ENCODE results near the gene NEXN. TPM values are rescaled to one million over a fixed set of nuclear protein-coding genes. Genes with fewer than 3 reads are reported as not detected.

The NEXN gene
- polyA plus RNA-seq, 1 of the 3 experiments (the other 2 are of a cell fraction) = 3.6 TPM

DNA sequence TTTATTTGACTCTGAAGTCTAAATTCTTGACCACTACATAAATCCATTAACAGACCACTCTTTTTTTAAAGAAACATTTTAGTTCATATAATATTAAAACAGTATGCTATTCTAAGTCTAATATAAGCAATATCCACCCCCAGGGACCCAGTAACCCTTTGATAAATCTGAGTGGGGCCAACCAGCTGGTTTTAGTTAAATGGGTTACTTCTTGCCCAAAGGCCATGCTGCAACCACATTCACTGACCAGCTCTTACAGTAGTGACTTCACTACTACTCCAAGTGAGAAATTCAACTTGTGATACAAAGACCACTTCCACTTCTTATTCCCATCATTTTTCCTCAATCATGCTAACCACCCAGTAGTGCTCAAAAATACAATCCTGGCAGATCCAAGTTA lies 70.0 kb downstream of the NEXN start:
- H3K9me2 ChIP-seq = no peaks in the 10 kb centered on the region
- peaks cover 74% of the 10 kb centered on the region for H3K79me2 ChIP-seq (ENCODE audit: insufficient read depth)
- H3K27me3 ChIP-seq (ENCODE audit: insufficient read depth) = no peaks in the 10 kb centered on the region
- TF ChIP-seq YY1 (IDR thresholded peaks at IDR 0.05; ENCODE audit: low read depth) = no peak
- TF ChIP-seq MAX (IDR thresholded peaks at IDR 0.05; ENCODE audit: low read depth) = no peak
- TF ChIP-seq RXRA (IDR thresholded peaks at IDR 0.05; ENCODE audit: borderline replicate concordance, low read depth) = no peak
- TF ChIP-seq TCF12 (IDR thresholded peaks at IDR 0.05) = no peak
- peaks cover 52% of the 10 kb centered on the region for H3F3A ChIP-seq (replicated peaks; ENCODE audit: insufficient read depth)
- no peak overlapping the region for H3K9ac ChIP-seq
- peaks cover 96 to 99% of the 10 kb centered on the region in 2 experiments for H3K36me3 ChIP-seq (replicated peaks in 1 of 2; ENCODE audit: control insufficient read depth in 1 of 2, insufficient read depth in 2 of 2, low read length in 1 of 2)
- ChIA-PET POLR2A (no interaction called here), CTCF (no interaction called here)
- H3K9me3 ChIP-seq = no peaks in the 10 kb centered on the region
- no peak overlapping the region for H3K4me2 ChIP-seq
- no peak overlapping the region for H2AFZ ChIP-seq (ENCODE audit: low read depth)
- no peak overlapping the region for H3K4me3 ChIP-seq (ENCODE audit: low read depth in 2 of 2, low read length in 1 of 2)
- H3K27ac ChIP-seq (ENCODE audit: low read depth in 2 of 2, low read length in 1 of 2) = peak overlapping the region in 1 of 2 experiments; percentile 16; a peak in 2 of 4 replicates
- peaks cover 0 to 6% of the 10 kb centered on the region in 2 experiments; a peak in 2 of 4 replicates for H3K4me1 ChIP-seq (ENCODE audit: control insufficient read depth in 1 of 2, insufficient read depth in 2 of 2, low read depth in 1 of 2, low read length in 1 of 2)
- no peak for DNase-seq
- peaks cover 12% of the 10 kb centered on the region for H4K20me1 ChIP-seq (ENCODE audit: insufficient read depth)

- Histone ChIP-seq H3K4me2 (no peak overlapping the region), H3F3A (replicated peaks; ENCODE audit: insufficient read depth) (peaks cover 55% of the 10 kb centered on the region), H3K4me3 (ENCODE audit: low read depth in 2 of 2, low read length in 1 of 2) (no peak overlapping the region), H4K20me1 (ENCODE audit: insufficient read depth) (peaks cover 12% of the 10 kb centered on the region), H3K9me3 (no peaks in the 10 kb centered on the region), H2AFZ (ENCODE audit: low read depth) (no peak overlapping the region), H3K36me3 (replicated peaks in 1 of 2; ENCODE audit: control insufficient read depth in 1 of 2, insufficient read depth in 2 of 2, low read length in 1 of 2) (peaks cover 96 to 99% of the 10 kb centered on the region in 2 experiments), H3K9me2 (no peaks in the 10 kb centered on the region), H3K4me1 (ENCODE audit: control insufficient read depth in 1 of 2, insufficient read depth in 2 of 2, low read depth in 1 of 2, low read length in 1 of 2) (peaks cover 0 to 6% of the 10 kb centered on the region in 2 experiments; a peak in 2 of 4 replicates), H3K9ac (no peak overlapping the region), H3K27me3 (ENCODE audit: insufficient read depth) (no peaks in the 10 kb centered on the region), H3K79me2 (ENCODE audit: insufficient read depth) (peaks cover 74% of the 10 kb centered on the region), H3K27ac (ENCODE audit: low read depth in 2 of 2, low read length in 1 of 2) (peak overlapping the region in 1 of 2 experiments; percentile 16; a peak in 2 of 4 replicates)
- ChIA-PET CTCF (interaction anchor here (1.9 kb wide), 1 partner anchor 14 kb away, joined by 8 read pairs; no protein-coding TSS in a partner anchor), POLR2A (no interaction called here)
- WGBS (ENCODE audit: low lambda C conversion rate) = 95% methylated on average over 2 of the region's 2 CpGs
- DNase-seq = no peak
- TF ChIP-seq, protein P1, sequence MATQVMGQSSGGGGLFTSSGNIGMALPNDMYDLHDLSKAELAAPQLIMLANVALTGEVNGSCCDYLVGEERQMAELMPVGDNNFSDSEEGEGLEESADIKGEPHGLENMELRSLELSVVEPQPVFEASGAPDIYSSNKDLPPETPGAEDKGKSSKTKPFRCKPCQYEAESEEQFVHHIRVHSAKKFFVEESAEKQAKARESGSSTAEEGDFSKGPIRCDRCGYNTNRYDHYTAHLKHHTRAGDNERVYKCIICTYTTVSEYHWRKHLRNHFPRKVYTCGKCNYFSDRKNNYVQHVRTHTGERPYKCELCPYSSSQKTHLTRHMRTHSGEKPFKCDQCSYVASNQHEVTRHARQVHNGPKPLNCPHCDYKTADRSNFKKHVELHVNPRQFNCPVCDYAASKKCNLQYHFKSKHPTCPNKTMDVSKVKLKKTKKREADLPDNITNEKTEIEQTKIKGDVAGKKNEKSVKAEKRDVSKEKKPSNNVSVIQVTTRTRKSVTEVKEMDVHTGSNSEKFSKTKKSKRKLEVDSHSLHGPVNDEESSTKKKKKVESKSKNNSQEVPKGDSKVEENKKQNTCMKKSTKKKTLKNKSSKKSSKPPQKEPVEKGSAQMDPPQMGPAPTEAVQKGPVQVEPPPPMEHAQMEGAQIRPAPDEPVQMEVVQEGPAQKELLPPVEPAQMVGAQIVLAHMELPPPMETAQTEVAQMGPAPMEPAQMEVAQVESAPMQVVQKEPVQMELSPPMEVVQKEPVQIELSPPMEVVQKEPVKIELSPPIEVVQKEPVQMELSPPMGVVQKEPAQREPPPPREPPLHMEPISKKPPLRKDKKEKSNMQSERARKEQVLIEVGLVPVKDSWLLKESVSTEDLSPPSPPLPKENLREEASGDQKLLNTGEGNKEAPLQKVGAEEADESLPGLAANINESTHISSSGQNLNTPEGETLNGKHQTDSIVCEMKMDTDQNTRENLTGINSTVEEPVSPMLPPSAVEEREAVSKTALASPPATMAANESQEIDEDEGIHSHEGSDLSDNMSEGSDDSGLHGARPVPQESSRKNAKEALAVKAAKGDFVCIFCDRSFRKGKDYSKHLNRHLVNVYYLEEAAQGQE (IDR thresholded peaks at IDR 0.05; ENCODE audit: low read depth, low read length) = no peak
- TF ChIP-seq GATA2 (CRISPR knock-in tag; IDR thresholded peaks at IDR 0.05) (no peak), FOXJ3 (CRISPR knock-in tag; IDR thresholded peaks at IDR 0.05) (no peak), EP300 (IDR thresholded peaks at IDR 0.05; ENCODE audit: borderline replicate concordance in 1 of 2, low read depth in 1 of 2, low read length in 1 of 2) (no peak), POLR2AphosphoS5 (IDR thresholded peaks at IDR 0.05; ENCODE audit: low read depth, low read length) (no peak), NFIC (IDR thresholded peaks at IDR 0.05; ENCODE audit: borderline replicate concordance) (no peak), TEAD4 (IDR thresholded peaks at IDR 0.05; ENCODE audit: borderline replicate concordance, insufficient read depth) (no peak), RCOR1 (IDR thresholded peaks at IDR 0.05; ENCODE audit: low read length) (no peak), TAF1 (IDR thresholded peaks at IDR 0.05; ENCODE audit: borderline replicate concordance, low read depth, low read length) (no peak), FOXM1 (IDR thresholded peaks at IDR 0.05; ENCODE audit: low read depth) (no peak), YY1 (IDR thresholded peaks at IDR 0.05; ENCODE audit: low read depth) (no peak), FOSL2 (IDR thresholded peaks at IDR 0.05; ENCODE audit: borderline replicate concordance, low read depth) (no peak), JUND (IDR thresholded peaks at IDR 0.05) (no peak)
- TF ChIP-seq, protein P2, sequence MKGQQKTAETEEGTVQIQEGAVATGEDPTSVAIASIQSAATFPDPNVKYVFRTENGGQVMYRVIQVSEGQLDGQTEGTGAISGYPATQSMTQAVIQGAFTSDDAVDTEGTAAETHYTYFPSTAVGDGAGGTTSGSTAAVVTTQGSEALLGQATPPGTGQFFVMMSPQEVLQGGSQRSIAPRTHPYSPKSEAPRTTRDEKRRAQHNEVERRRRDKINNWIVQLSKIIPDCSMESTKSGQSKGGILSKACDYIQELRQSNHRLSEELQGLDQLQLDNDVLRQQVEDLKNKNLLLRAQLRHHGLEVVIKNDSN (IDR thresholded peaks at IDR 0.05; ENCODE audit: borderline replicate concordance, low read depth) = no peak
These were observed 70.4 kb downstream of the NEXN start for GRCh38 chr1:77958850-77959249.
